ENCODE results near the gene SH2D3C.

SH2D3C gene

GRCh38 chr9:127716412-127716811, 62.1 kb downstream of the SH2D3C start:
- no peak for DNase-seq

- DNase-seq = peak; percentile 96
Measured at GRCh38 chr9:127715470-127716337, 62.8 kb downstream of the SH2D3C start, which contains the start of the genes PTRH1 and TTC16. PTRH1 (minus strand) TSS chr9:127715663; CDS start chr9:127715639, 24 bp downstream. TTC16 (plus strand) TSS chr9:127716079; CDS start chr9:127716146, 67 bp downstream.

- no peak for DNase-seq
Measured at GRCh38 chr9:127714951-127715469, 63.5 kb downstream of the SH2D3C start.

- no peak for DNase-seq
Measured at GRCh38 chr9:127714020-127714750, 64.3 kb downstream of the SH2D3C start.

GRCh38 chr9:127712867-127713266, 65.6 kb downstream of the SH2D3C start:
- no peak for DNase-seq

GRCh38 chr9:127712371-127712770, 66.1 kb downstream of the SH2D3C start:
- DNase-seq = no peak

GRCh38 chr9:127711831-127712274, 66.6 kb downstream of the SH2D3C start:
- DNase-seq = no peak

- no peak for DNase-seq
Measured at GRCh38 chr9:127711226-127711701, 67.2 kb downstream of the SH2D3C start.

GRCh38 chr9:127710204-127710783, 68.2 kb downstream of the SH2D3C start:
- no peak for DNase-seq

- DNase-seq = no peak
Measured at GRCh38 chr9:127708952-127709587, 69.4 kb downstream of the SH2D3C start.

- no peak for DNase-seq
Measured at GRCh38 chr9:127707766-127708165, 70.7 kb downstream of the SH2D3C start.

- peak; percentile 24 for DNase-seq
Measured at GRCh38 chr9:127706836-127707241, 71.6 kb downstream of the SH2D3C start, which contains the start of gene CFAP157. CFAP157 (plus strand) TSS chr9:127706988; CDS start chr9:127707032, 44 bp downstream.

GRCh38 chr9:127705577-127706379, 72.7 kb downstream of the SH2D3C start:
- DNase-seq = no peak

- DNase-seq = no peak
Measured at GRCh38 chr9:127703289-127703946, 75.0 kb downstream of the SH2D3C start.

GRCh38 chr9:127700594-127701255, 77.7 kb downstream of the SH2D3C start:
- no peak for DNase-seq

- no peak for DNase-seq
Measured at GRCh38 chr9:127700140-127700539, 78.3 kb downstream of the SH2D3C start.

GRCh38 chr9:127698985-127699670, 79.3 kb downstream of the SH2D3C start:
- peak; percentile 21 for DNase-seq

GRCh38 chr9:127698386-127698785, 80.1 kb downstream of the SH2D3C start:
- no peak for DNase-seq

GRCh38 chr9:127697575-127697974, 80.9 kb downstream of the SH2D3C start:
- DNase-seq = no peak

All from NCI-H82 (cell line).